ENCODE data around the gene SUSD5.

- no peak for TF ChIP-seq CTCF (IDR thresholded peaks at IDR 0.05; ENCODE audit: poor library complexity)
- no peak for TF ChIP-seq EZH2 (IDR thresholded peaks at IDR 0.05; ENCODE audit: borderline replicate concordance)
These were observed 59.4 kb downstream of the SUSD5 start for GRCh38 chr3:33159234-33159633.
